GM18907 (cell line): ENCODE results near the gene C19orf18.
A peak's percentile ranks its signal among the peaks of the same experiment; 100 is the strongest.

ENCODE experiments used
- ATAC-seq: cut with Tn5 transposase; IDR thresholded peaks from one replicate; pipeline ENCODE4 v1.9.1; 2021; ENCODE audit warnings: mild to moderate bottlenecking, moderate library complexity; ENCODE audit not compliant: unreplicated experiment

Gene C19orf18

GRCh38 chr19:57949296-57949695, 25.0 kb downstream of the C19orf18 start:
- no peak for ATAC-seq

GRCh38 chr19:57947419-57948134, 26.8 kb downstream of the C19orf18 start, which contains the start of gene ZNF256:
Gene ZNF256 (minus strand): TSS chr19:57947706. CDS start chr19:57947474, 232 bp downstream.
- ATAC-seq, result peak; percentile 91

- ATAC-seq, result no peak
Measured at GRCh38 chr19:57947088-57947418, 27.3 kb downstream of the C19orf18 start.

- no peak for ATAC-seq
Measured at GRCh38 chr19:57946316-57946715, 28.0 kb downstream of the C19orf18 start.

GRCh38 chr19:57941593-57941992, 32.7 kb downstream of the C19orf18 start:
- no peak for ATAC-seq

- no peak for ATAC-seq
Measured at GRCh38 chr19:57935731-57936130, 38.6 kb downstream of the C19orf18 start.

GRCh38 chr19:57934820-57935665, 39.3 kb downstream of the C19orf18 start, which contains the start of gene ZNF418:
Gene ZNF418 (minus strand): TSS chr19:57935402. CDS start chr19:57933822, 1,580 bp downstream.
- ATAC-seq, result no peak

GRCh38 chr19:57927587-57927986, 46.7 kb downstream of the C19orf18 start:
- no peak for ATAC-seq

GRCh38 chr19:57916168-57916995, 58.0 kb downstream of the C19orf18 start, which contains the start of gene ZNF417:
Gene ZNF417 (minus strand): TSS chr19:57916592. CDS start chr19:57916411, 181 bp downstream.
- ATAC-seq, result peak; percentile 97

- no peak for ATAC-seq
Measured at GRCh38 chr19:57914531-57914930, 59.8 kb downstream of the C19orf18 start.
